Brain pericyte (primary cell): ENCODE data around the gene SPTBN2.

ENCODE experiments used
- DNase-seq: peaks from one replicate; pipeline ENCODE4 v3.0.0-alpha.2; 2012; ENCODE audit warnings: low read depth, low spot score

Gene SPTBN2

GRCh38 chr11:66728693-66729385 lies at the start of gene SPTBN2:
Gene SPTBN2, minus strand, starts transcription at chr11:66729216. Its CDS starts 7,976 bp downstream, at chr11:66721240.
- no peak for DNase-seq

DNA sequence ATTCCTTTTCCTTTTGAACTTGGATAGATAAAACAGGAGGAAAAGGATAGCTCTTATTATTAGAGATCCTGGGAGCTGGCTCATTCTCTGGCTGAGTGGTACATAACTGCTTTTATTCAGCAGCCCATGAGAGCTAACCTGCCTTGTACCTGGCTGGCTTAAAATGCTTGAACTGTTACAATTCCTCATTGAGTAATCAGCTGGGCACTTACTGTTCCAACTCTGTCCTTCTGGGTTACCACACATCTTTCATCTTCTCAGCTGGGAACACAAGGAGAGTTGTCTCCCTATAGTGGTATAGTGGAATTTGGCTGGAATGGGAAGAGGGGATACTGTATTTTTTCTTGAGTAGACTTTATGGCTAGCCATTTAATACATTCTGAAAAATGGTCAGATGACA lies 39.8 kb upstream of the SPTBN2 start:
- DNase-seq: no peak

- DNase-seq: no peak
These were observed 39.1 kb upstream of the SPTBN2 start for GRCh38 chr11:66768088-66768521.

GRCh38 chr11:66767666-66768065 lies 38.6 kb upstream of the SPTBN2 start:
- no peak for DNase-seq

DNA sequence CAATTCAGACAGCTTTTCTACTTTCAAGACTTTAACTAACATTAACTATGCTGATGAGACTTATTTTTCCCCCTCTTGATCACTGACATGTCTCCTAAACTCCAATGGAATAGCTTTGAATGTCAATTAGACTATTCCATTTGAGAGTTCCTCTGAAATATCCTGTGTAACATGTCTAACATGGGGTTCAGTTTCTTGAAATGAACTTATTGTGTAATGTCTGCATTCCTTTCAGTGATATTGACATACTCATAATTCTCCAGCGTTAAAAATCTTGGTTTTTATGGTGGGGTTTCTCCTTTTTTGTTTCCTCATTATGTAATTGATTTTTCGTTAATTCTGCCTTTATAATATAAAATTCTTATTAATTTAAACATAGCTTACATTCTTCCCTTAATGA lies 37.7 kb upstream of the SPTBN2 start:
- DNase-seq: no peak

- DNase-seq: no peak
These were observed 33.1 kb upstream of the SPTBN2 start for GRCh38 chr11:66762088-66762487.

GRCh38 chr11:66752148-66752547 lies 23.1 kb upstream of the SPTBN2 start:
- DNase-seq: no peak

DNA sequence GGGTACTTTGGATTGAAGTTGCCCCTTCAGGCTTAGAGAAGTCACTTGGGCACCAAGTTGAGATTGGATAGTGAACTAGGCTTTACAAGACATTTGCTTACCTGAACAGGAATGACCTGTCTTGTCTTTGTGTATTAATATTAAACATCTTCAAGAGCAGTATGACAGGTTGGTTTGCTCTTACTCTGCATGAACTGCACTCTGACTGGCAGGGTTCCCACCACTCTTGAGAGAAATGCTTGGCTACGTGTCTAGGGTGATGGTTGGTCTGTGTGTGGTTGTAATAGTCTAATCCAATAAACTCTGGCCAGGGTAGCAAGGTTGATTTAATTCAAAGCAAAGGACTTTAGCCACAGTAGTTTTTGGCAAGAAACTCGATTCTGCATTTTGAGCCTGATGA lies 20.1 kb upstream of the SPTBN2 start:
- DNase-seq: no peak

GRCh38 chr11:66747480-66747879 lies 18.5 kb upstream of the SPTBN2 start:
- no peak for DNase-seq

DNA sequence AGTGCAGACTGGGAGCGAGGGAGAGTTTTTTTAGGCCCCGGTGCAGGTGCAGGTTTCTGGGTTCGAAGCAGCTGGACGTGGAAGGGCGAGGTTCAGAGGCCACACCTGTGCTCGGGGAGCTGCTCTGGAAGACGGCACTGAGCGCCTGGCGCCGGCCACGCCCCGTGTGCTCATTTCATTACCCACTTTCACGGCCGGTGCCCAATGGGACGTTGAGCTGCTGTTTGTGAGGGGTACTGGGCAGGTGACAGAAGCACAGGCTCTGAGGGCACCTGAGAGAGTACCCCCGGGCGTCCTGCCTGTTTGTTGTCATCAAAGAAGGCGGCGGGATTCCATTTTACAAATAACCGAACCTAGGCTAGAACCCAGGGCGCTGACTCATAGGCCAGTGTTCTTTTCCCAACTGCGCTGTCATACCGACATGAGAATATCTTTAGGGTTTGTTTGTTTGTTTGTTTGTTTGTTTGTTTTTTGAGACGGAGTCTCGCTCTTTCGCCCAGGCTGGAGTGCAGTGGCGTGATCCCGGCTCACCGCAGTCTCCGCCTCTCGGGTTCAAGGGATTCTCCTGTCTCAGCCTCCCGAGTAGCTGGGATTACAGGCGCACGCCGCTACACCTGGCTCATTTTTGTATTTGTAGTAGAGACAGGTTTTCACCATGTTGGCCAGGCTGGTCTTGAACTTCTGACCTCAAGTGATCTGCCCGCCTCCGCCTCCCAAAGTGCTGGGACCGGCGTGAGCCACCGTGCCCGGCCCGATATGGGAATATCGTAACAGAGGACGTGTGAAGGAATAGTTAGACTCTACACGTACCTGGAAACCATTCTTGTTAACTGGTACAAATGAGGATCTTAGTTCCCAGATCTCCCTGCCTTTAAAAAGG lies 16.6 kb upstream of the SPTBN2 start:
- DNase-seq: no peak

DNA sequence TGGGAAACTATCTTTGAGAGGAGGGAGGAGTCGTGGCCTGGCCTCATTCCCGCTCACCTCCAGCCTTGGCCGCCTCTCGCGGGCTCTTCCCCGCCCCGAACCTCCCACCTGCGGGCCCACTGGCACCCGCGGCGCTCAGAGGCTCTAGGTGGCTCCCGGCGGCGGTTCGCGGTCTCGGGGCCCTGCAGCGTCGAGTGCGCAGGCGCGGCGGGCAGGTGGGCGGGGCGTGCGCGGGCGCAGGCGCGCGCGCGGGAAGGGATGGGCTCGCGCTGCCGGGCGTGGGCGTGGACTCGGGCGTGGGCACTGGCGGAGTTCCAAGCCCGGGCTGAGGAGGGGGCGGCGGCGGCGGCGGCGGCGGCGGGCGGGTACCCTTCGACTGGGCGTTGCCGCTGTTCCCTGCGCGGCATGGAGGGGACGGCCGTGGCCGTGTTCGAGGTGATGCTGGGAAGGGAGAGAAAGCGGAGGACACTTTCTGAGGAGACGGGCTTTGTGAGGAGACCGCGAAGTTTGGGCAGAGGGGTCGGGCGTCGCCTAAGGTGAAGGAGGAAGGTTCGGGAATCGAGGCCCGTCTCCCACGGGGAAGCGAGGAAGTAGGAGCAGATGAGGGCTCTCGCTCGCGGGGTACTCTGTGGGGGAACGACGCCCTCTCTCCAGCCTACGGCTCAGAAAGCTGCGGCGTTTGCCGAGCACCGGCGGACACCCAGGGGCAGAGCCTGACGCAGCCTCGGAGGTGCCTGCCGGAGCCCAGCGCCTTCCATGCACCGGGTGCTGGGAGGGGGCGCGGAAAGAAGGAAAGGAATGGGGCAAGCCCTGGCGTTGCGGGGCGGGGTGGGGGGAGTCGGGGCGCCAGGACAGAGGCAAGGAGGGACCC lies 15.7 kb upstream of the SPTBN2 start:
- peak; percentile 17 for DNase-seq

GRCh38 chr11:66743271-66743968 lies 14.4 kb upstream of the SPTBN2 start:
- no peak for DNase-seq

GRCh38 chr11:66741153-66741552 lies 12.1 kb upstream of the SPTBN2 start:
- DNase-seq: no peak

DNA sequence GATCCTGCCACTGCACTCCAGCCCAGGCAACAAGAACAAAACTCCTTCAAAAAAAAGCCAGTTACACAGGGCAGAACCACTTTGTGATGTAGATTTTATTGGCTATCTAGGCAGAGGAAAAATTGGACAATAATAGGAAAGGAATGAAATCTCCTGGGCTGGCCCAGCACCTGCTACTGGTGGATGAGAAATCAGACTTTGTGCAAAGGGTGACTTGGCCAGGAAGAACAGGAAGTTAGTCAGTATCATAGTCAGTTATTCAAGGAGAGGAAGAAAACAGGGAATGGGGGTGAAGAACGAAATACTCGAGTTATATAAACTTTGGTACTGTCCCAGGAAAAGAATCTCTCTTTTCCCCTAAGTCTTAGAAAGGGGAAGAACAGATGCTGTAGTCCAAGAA lies 11.0 kb upstream of the SPTBN2 start:
- no peak for DNase-seq

DNA sequence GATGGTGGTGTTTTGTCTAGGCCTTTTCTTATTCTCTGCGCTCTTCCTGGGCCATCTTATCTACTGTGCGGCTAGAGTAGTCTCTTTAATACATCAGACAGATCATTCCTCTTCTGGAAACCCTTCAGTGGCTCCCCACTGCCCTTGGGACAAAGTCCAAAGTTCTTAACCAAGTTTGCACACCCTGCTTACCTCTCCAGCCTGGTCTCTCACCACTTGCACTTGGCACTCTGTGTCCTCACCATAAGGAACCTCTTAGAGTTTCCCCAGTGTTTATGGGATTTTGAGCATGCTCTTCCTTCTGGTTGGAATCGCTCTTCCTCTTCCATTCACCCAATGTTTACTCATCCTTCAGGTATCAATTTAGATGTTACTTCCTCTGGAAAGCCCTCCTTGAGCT lies 5.2 kb upstream of the SPTBN2 start:
- no peak for DNase-seq

GRCh38 chr11:66729447-66729846 lies 431 bp upstream of the SPTBN2 start:
- DNase-seq: no peak

- DNase-seq: no peak
These were observed 851 bp downstream of the SPTBN2 start for GRCh38 chr11:66728038-66728692.

DNA sequence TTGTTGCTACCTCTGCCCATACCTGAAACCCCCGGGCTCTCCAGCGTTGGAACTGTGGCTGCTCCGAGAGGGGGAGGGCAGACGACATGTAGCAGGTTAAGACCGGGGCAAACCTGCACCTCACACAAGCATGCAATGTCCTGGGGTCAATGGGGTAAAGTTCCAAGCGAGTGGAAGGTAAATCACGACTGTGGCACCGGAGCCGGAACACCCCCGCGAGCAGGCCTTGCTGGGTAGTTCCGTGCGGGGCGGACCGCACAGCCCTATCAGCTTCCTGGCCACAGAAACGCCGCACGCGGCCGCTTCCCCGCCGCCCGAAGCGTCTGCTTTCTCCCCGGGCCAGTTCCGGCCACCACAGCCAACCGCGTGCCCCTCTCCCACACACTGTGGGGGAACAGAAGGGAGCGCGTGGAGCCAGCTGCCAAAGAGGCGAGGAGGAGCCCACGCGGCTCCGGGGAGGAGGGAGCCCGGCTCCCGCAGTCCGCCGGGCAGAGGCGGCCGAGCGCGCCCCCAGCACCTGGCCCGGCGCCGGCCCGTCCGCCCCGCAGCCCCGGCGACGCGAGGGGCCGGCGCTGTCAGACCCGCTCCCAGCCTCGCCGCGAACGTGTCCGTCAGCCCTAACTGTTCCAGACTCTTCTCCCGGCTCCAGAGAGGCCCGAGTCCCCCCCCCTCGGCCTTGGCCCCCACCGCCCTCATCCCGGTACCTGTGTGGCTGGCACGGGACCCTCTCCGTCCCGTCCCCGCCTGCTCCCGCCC lies 1.6 kb downstream of the SPTBN2 start:
- no peak for DNase-seq

DNA sequence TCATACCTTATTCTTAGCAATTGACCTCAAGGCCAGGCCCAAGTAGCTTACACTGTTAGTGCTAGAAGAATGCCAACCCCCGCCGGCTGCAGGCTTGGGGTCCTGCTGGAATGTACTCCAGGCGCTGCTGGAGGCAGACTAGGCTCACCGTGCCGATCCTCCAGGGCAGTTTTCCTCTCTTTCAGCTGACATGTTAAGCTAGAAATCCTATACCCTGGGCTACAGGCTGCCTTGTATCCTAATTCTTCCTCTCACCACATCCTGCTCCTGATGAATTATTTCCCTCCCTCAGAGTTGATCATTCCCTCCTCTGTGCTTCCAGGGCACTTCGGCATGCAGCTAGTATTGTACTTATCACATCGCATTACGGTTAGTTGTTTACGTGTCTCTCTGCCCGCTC lies 3.4 kb downstream of the SPTBN2 start:
- DNase-seq: no peak

- DNase-seq: no peak
These were observed 3.9 kb downstream of the SPTBN2 start for GRCh38 chr11:66725114-66725513.
